Right kidney (tissue), 1 donor: ENCODE results near the gene LPCAT4.

Experiments
- DNase-seq: peaks from one replicate; pipeline ENCODE4 v3.0.0-alpha.2; 2016

Gene LPCAT4

GRCh38 chr15:34337557-34338306, 29.3 kb downstream of the LPCAT4 start, which contains the start of gene SLC12A6:
Gene SLC12A6, minus strand, starts transcription at chr15:34337781. Its CDS starts 1,101 bp downstream, at chr15:34336680.
- peak; percentile 94 for DNase-seq

- no peak for DNase-seq
Measured at GRCh38 chr15:34336991-34337556, 29.9 kb downstream of the LPCAT4 start.

GRCh38 chr15:34336231-34336990, 30.6 kb downstream of the LPCAT4 start:
- no peak for DNase-seq

GRCh38 chr15:34335176-34336032, 31.6 kb downstream of the LPCAT4 start:
- no peak for DNase-seq

GRCh38 chr15:34334672-34335071, 32.3 kb downstream of the LPCAT4 start:
- DNase-seq: no peak

- DNase-seq: no peak
Measured at GRCh38 chr15:34332553-34333120, 34.4 kb downstream of the LPCAT4 start.

GRCh38 chr15:34331809-34332208, 35.2 kb downstream of the LPCAT4 start:
- no peak for DNase-seq

- no peak for DNase-seq
Measured at GRCh38 chr15:34330279-34330678, 36.7 kb downstream of the LPCAT4 start.

GRCh38 chr15:34329006-34329405, 38.0 kb downstream of the LPCAT4 start:
- DNase-seq: no peak

GRCh38 chr15:34327906-34328305, 39.1 kb downstream of the LPCAT4 start:
- DNase-seq: no peak

- DNase-seq: no peak
Measured at GRCh38 chr15:34325368-34325767, 41.6 kb downstream of the LPCAT4 start.

- DNase-seq: no peak
Measured at GRCh38 chr15:34324933-34325332, 42.1 kb downstream of the LPCAT4 start.

- no peak for DNase-seq
Measured at GRCh38 chr15:34323217-34323616, 43.8 kb downstream of the LPCAT4 start.

- DNase-seq: peak; percentile 65
Measured at GRCh38 chr15:34318277-34319079, 48.5 kb downstream of the LPCAT4 start.

- no peak for DNase-seq
Measured at GRCh38 chr15:34314491-34315490, 52.2 kb downstream of the LPCAT4 start.

- no peak for DNase-seq
Measured at GRCh38 chr15:34311563-34311962, 55.4 kb downstream of the LPCAT4 start.
